NCI-H128 (cell line): Measurements from ENCODE around the gene TBPL1.

Source experiments
- DNase-seq: peaks from one replicate; lab custom pipeline; 2025; ENCODE audit not compliant: unreplicated experiment; lab: John Stamatoyannopoulos, UW

TBPL1 gene

DNA sequence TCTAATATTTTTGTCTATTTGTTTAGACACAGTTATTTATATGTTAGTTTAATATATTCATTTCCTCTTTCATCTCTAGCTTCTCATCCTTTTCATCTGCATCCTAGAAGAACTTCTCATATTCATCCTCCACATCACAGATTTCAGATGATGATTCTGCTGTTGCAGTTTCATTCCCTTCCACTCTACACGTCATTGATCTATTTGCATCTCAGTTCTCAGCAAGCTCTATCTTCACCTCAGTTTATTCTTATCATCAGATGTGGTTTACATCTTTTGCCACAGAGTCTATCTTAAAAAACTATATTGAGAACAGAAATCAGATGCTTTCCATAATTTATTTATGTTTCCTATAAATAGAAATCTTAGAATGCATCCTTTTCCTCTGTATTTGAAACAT, 86.1 kb downstream of the TBPL1 start:
- no peak for DNase-seq
